NCI-H128 (cell line): Measurements from ENCODE around the gene MMP25.

Source experiments
- DNase-seq: peaks from one replicate; lab custom pipeline; 2025; ENCODE audit not compliant: unreplicated experiment; lab: John Stamatoyannopoulos, UW

Gene MMP25

GRCh38 chr16:3089717-3090592 is 43.6 kb downstream of the MMP25 start:
- no peak for DNase-seq

GRCh38 chr16:3091551-3091950 is 45.2 kb downstream of the MMP25 start:
- DNase-seq = no peak

GRCh38 chr16:3092501-3092941 is 46.2 kb downstream of the MMP25 start:
- DNase-seq = no peak

- DNase-seq = no peak
These were observed 48.1 kb downstream of the MMP25 start for GRCh38 chr16:3094289-3095027.

- DNase-seq = no peak
These were observed 49.5 kb downstream of the MMP25 start for GRCh38 chr16:3095869-3096268.

- no peak for DNase-seq
These were observed 50.0 kb downstream of the MMP25 start for GRCh38 chr16:3096362-3096761.

GRCh38 chr16:3097266-3097665 is 50.9 kb downstream of the MMP25 start:
- DNase-seq = no peak

- DNase-seq = no peak
These were observed 52.4 kb downstream of the MMP25 start, which contains the start of gene ZSCAN10 for GRCh38 chr16:3098459-3099394. Gene ZSCAN10 (minus strand): TSS chr16:3099294. CDS start chr16:3092937, 6,357 bp downstream.

- no peak for DNase-seq
These were observed 53.0 kb downstream of the MMP25 start for GRCh38 chr16:3099395-3099731.

- peak; percentile 56 for DNase-seq
These were observed 53.6 kb downstream of the MMP25 start for GRCh38 chr16:3099732-3100499.

GRCh38 chr16:3101018-3101840 is 54.9 kb downstream of the MMP25 start:
- no peak for DNase-seq

GRCh38 chr16:3101841-3102470 is 55.6 kb downstream of the MMP25 start:
- no peak for DNase-seq

GRCh38 chr16:3106205-3106928 is 60.0 kb downstream of the MMP25 start:
- peak; percentile 70 for DNase-seq
